ENCODE measurements around the gene KIF3A. TPM values are rescaled to one million over a fixed set of nuclear protein-coding genes. Genes with fewer than 3 reads are reported as not detected.

KIF3A gene
- polyA plus RNA-seq, 1 donor from 2014 or later, result 11.1 TPM

DNA sequence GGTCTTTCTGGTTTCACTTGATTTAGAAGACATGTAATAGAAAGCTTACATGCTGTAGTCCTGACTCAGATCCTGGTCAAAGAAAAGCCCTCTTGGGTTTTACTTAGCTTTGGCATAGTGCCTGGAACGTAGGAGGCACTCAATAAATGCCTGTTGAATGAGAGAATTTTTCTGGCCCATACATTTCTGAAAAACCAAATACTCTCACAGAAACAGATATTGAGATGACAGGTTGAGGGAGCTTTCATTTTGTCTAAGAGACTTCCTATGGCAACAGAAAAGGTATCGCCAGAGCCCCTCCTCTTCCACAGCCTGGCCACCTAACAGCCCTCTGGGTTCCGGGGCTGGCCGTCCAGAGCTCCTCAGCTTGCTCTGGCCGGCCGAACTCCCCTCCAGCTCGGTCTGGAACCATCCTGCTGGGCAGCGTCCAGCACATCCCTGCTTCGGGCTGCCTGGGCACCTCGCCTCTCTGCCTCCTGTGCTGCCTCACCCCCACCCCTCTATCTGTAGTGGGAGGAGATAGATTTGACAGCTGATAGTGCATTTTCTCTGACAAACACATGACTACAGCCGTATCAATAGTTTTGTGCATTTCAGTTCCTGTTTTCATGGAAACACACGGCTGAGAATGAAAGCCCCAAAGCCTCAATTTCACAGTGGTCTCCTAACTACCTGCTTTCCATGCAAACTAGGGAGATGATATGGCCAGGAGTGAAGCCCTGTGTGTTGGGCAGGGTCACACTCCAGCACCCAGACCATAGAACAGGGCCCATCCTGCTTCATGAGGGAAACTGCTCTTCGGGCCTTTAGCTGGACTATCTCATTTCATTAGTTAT lies 62.5 kb downstream of the KIF3A start:
- Mint-ChIP-seq H3K9me3 (peaks cover 0 to 5% (median 0%) of the 10 kb centered on the region in 3 donors), H3K36me3 (peaks cover 3% of the 10 kb centered on the region), H3K4me1 (peaks cover 0 to 7% (median 5%) of the 10 kb centered on the region in 3 donors), H3K27me3 (no peaks in the 10 kb centered on the region), H3K27ac (no peak overlapping the region), H3K4me3 (peak overlapping the region in 1 of 4 donors; percentile 12)

DNA sequence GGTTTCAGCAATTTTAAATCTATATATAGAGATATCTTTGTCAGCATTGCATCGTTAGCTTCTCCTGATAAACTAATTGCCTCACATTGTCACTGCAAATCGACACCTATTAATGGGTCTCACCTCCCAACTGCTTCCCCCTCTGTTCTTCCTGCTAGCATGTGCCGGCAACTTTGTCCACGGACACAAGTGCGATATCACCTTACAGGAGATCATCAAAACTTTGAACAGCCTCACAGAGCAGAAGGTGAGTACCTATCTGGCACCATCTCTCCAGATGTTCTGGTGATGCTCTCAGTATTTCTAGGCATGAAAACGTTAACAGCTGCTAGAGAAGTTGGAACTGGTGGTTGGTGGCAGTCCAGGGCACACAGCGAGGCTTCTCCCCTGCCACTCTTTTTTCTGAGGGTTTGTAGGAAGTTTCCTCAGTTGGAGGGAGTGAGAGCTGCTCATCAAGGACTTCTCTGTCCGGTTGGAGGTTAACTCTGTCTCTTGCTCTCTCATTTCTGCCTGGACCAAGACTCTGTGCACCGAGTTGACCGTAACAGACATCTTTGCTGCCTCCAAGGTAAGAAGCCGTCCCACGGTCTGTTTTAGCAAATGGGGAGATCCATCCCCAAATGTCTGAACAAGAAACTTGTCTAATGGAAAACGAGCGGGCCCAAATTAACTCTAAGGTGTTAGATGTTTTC lies 63.3 kb downstream of the KIF3A start, which contains the start of gene IL4:
TSS of gene IL4 (plus strand) at position 51 of the 692 bp plus-strand sequence. CDS start at position 113, 62 bp downstream.
- Mint-ChIP-seq H3K27me3 (no peaks in the 10 kb centered on the region), H3K4me3 (no peak within 1 kb of the TSS)

DNA sequence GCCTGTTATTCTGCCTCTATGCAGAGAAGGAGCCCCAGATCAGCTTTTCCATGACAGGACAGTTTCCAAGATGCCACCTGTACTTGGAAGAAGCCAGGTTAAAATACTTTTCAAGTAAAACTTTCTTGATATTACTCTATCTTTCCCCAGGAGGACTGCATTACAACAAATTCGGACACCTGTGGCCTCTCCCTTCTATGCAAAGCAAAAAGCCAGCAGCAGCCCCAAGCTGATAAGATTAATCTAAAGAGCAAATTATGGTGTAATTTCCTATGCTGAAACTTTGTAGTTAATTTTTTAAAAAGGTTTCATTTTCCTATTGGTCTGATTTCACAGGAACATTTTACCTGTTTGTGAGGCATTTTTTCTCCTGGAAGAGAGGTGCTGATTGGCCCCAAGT lies 63.9 kb downstream of the KIF3A start:
- no peak overlapping the region for H3K27ac Mint-ChIP-seq
- H3K9me3 Mint-ChIP-seq, result peaks cover 0 to 5% (median 0%) of the 10 kb centered on the region in 3 donors
- H3K36me3 Mint-ChIP-seq, result peaks cover 2% of the 10 kb centered on the region
- H3K27me3 Mint-ChIP-seq, result no peaks in the 10 kb centered on the region
- no peak overlapping the region for H3K4me3 Mint-ChIP-seq
- peaks cover 0 to 7% (median 5%) of the 10 kb centered on the region in 3 donors for H3K4me1 Mint-ChIP-seq

More for the DNA sequence above, 63.3 kb downstream of the KIF3A start, which contains the start of gene IL4:
- H3K36me3 Mint-ChIP-seq, result peaks cover 2% of the 10 kb centered on the region
- no peak within 1 kb of the TSS for H3K27ac Mint-ChIP-seq
- peaks cover 0 to 5% (median 0%) of the 10 kb centered on the region in 3 donors for H3K9me3 Mint-ChIP-seq
- H3K4me1 Mint-ChIP-seq, result peaks cover 0 to 7% (median 5%) of the 10 kb centered on the region in 3 donors

DNA sequence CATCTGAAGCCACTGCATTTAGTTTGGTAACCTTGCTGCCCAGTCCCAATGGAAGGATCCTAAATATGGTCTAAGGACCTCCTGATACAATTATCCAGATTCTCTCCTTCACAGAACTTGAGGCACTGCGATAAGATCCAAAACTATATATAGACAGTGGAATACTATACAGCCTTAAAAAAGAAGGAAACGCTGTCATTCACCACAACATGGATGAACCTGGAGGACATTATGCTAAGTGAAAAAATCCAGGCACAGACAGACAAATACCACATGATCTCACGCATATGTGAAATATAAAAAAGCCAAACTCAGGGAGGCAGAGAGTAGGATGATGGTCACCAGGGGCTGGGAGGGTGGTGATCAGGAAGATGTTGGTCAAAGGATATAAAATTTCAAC lies 66.3 kb downstream of the KIF3A start:
- Mint-ChIP-seq H3K36me3 (peaks cover 2% of the 10 kb centered on the region), H3K27me3 (peaks cover 3% of the 10 kb centered on the region), H3K4me3 (no peak overlapping the region), H3K27ac (peak overlapping the region in 1 of 3 donors; percentile 24), H3K4me1 (peaks cover 0 to 7% (median 5%) of the 10 kb centered on the region in 3 donors), H3K9me3 (peaks cover 0 to 5% (median 0%) of the 10 kb centered on the region in 3 donors)

DNA sequence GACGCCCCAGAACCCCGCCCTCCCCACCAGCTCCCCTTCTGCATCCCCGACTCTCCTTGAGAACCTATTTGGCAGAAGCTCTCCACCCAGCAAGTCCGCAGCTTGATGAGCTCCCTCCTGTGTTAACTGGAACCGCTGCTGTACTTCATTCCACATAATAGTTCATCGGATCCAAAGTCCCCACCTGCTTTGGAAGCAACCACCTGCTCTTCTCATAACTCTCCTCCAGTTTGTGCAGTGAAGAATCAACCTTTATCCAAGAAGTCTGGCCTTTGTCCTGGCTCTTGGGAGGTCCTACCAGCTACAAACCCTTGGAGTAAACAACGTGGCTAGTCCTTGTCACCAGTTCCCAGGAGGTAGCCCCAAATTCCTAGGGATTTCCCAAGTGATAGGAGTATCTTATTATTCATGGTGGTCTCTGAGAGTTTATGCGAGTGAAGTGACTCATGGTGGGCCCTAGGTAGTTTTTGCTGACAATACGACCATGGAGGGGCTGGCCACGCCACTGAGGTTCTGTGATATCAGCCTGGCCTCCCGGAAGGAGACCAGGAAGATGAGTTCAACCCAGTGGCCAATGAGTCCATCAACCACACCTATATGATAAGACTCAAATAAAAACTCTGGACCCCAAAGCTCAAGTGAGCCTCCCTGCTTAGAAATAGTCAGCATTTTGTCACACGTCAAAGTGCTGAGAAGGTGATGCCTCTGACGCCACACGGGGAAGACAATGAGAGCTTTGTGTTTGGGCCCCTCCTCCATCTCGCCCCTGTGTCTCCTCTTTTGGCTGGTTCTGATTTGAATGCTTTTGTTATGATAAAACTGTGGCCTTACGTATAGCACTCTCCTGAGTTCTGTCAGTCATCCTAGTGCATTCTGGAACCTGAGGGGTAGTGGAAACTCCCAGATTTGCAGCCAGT lies 67.1 kb downstream of the KIF3A start:
- H3K9me3 Mint-ChIP-seq, result peaks cover 0 to 5% (median 0%) of the 10 kb centered on the region in 3 donors
- no peak overlapping the region for H3K4me3 Mint-ChIP-seq
- H3K27me3 Mint-ChIP-seq, result peaks cover 3% of the 10 kb centered on the region
- peaks cover 2% of the 10 kb centered on the region for H3K36me3 Mint-ChIP-seq
- no peak overlapping the region for H3K27ac Mint-ChIP-seq
- peaks cover 0 to 6% (median 3%) of the 10 kb centered on the region in 3 donors for H3K4me1 Mint-ChIP-seq

DNA sequence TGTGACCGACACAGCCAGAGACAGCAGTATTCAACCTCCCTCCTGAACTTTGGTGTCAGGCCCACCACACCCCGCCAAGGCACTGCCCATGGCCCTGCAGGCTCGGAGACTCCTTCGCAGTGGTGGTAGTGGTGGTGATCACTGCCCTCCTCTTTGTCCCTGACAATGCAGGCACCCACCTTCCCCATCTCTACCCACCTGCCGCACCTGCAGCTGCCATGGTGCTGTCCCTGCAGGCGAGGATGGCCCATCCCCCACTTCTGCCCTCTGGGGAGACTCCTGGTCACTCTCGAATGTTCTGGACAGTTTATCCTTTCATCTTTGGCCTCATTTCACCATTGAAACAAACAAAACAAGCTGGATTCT lies 67.9 kb downstream of the KIF3A start:
- peaks cover 0 to 5% (median 0%) of the 10 kb centered on the region in 3 donors for H3K9me3 Mint-ChIP-seq
- no peak overlapping the region for H3K27ac Mint-ChIP-seq
- H3K27me3 Mint-ChIP-seq, result peaks cover 3% of the 10 kb centered on the region
- peaks cover 0 to 2% (median 1%) of the 10 kb centered on the region in 3 donors for H3K4me1 Mint-ChIP-seq
- peaks cover 2% of the 10 kb centered on the region for H3K36me3 Mint-ChIP-seq
- H3K4me3 Mint-ChIP-seq, result no peak overlapping the region

DNA sequence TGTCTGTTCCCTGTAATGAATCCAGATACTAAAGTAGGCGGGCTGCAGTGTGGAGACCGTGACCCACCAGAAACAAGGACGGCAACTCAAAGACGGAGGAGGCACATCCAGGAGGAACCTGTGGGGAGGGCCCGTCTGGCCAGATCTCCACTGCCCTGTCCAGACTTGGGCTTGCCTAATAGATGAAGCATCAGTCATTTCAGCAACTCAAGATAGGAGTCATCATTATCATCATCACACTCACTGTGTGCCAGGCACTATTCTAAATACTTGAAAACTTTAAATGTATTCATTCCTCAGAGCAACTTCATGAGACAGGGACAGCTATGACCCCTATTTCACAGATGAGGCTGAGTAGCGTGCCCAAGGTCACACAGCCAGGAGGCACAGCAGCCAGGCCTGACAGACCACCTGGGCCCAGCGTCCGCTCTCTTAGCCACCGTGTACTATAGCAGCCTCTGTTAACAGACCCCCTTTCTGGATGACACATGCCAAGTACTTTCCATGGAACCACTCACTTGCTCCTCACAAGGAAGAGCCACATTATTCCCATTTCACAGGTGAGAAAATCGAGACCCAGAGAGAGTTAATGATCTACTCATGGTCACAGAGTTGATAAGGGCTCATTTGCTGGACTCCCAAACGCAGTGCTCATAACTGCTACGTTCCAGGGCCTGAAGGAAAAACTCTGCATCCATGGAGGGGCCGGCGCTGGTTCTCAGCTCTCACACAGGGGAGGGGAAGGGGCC lies 68.5 kb downstream of the KIF3A start:
- H3K4me3 Mint-ChIP-seq, result no peak overlapping the region
- no peak overlapping the region for H3K27ac Mint-ChIP-seq
- H3K4me1 Mint-ChIP-seq, result peaks cover 0 to 5% (median 1%) of the 10 kb centered on the region in 3 donors
- peaks cover 2% of the 10 kb centered on the region for H3K36me3 Mint-ChIP-seq
- H3K27me3 Mint-ChIP-seq, result peaks cover 4% of the 10 kb centered on the region
- peaks cover 0 to 5% (median 0%) of the 10 kb centered on the region in 3 donors for H3K9me3 Mint-ChIP-seq

DNA sequence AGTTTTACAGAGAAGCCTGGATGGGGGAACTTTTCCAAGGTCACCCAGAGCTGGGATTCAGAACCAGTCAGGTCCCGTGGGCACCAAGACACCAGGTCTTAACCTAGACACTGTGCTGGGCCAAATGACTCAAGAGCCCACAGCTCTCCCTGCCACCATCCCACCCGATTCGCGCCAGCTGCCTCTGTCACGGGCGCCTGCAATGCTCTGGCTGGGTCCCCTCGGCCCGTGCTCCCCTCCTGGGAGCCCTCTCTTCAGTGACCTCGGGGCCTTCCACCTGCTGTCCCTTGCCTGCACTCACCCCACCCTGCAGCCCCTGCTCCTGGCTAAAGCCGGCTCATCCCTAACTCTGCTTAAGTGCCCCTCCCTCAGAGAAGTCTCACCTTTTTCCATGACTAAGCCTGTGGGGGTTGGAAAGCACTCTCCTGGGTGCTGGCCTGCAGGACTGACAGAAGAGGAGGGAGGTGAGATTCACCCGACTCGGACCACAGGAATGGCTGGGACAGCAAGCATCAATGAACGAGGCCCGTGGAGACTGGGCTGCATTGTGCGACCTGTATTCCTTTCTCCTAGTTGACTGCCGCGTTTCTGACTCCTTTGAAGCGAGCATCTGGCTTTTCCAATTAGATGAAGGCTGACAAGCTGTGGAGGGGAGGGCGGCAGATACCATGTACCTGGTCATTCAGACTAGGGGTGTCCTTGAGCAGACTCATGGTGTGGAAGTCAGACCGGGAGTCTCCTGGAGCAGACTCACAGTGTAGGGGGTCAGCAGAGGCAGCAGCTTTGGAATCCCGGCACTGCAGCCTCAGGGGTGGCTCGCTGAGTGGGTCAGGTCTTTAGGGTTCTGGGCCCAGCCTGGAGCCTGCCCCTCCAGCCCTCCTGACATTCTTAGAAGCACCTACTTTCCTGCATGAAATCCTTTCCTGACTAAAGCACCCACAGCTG lies 69.3 kb downstream of the KIF3A start:
- Mint-ChIP-seq H3K36me3 (peaks cover 2% of the 10 kb centered on the region), H3K4me1 (peaks cover 4 to 10% (median 9%) of the 10 kb centered on the region in 3 donors), H3K27ac (peak overlapping the region in 1 of 3 donors; percentile 27), H3K9me3 (peaks cover 0 to 5% (median 0%) of the 10 kb centered on the region in 3 donors), H3K27me3 (peaks cover 4% of the 10 kb centered on the region), H3K4me3 (peak overlapping the region in 1 of 4 donors; percentile 41)

DNA sequence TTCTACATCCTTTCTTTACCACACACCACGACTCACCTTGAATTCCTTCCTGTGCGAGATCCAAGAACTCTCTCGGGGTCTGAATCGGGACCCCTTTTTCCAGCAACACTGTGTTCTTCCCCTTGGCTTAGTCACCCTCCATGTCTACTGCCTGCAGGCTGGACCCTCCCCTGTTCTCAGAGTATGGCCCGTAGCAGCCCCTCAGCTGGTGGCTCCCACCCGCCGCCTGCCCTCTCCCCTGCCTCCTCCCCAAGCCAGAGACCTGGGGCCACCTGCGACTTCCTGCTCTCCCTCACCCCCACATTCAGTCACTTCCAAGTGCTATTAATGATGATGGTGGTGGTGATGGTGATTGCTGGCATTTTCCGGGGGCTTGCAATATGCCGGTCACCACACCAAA lies 70.0 kb downstream of the KIF3A start:
- Mint-ChIP-seq H3K4me1 (peaks cover 9 to 12% (median 10%) of the 10 kb centered on the region in 3 donors), H3K9me3 (peaks cover 0 to 5% (median 0%) of the 10 kb centered on the region in 3 donors), H3K4me3 (peak overlapping the region in 1 of 4 donors; percentile 41), H3K27ac (peak overlapping the region in 1 of 3 donors; percentile 27), H3K36me3 (peaks cover 2% of the 10 kb centered on the region), H3K27me3 (peaks cover 4% of the 10 kb centered on the region)

DNA sequence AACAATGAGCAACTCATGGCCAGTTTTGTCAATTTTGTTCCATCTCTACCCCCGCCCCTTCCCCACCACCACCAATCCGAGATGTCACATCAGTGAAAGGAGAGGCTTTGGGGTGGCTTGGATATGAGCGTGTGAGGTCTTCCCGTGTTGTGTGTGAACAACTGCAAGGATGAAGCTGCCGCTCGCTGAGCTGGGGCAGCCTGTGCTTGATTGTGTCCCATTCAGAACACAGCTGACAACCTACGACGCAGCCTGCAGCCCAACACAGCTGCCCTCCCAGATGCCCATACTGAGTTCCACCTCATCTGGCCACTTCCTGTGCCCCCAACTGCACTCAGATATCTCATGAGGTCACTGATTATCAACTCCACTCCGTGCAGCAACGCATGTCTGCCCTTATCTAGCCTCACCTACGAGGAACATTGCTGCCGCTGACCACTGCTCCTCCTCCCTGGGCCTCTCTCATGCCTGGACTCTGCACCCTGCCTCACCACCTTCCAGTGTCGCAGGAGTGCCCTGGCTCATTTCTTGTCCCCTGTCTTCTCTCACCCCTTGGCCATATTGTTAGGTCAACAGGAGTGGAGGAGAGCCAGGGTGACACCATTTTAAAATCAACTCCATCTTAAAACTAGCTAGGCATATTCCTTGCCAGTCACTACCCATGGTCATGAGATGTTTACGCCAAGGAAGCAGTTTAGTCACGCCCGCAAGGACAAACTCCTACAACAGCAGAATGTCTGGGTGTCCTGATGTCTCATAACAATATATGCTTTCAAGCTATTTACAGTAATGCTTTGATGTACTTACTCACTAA lies 70.8 kb downstream of the KIF3A start:
- Mint-ChIP-seq H3K36me3 (peaks cover 2% of the 10 kb centered on the region), H3K9me3 (peaks cover 0 to 5% (median 0%) of the 10 kb centered on the region in 3 donors), H3K27ac (no peak overlapping the region)

DNA sequence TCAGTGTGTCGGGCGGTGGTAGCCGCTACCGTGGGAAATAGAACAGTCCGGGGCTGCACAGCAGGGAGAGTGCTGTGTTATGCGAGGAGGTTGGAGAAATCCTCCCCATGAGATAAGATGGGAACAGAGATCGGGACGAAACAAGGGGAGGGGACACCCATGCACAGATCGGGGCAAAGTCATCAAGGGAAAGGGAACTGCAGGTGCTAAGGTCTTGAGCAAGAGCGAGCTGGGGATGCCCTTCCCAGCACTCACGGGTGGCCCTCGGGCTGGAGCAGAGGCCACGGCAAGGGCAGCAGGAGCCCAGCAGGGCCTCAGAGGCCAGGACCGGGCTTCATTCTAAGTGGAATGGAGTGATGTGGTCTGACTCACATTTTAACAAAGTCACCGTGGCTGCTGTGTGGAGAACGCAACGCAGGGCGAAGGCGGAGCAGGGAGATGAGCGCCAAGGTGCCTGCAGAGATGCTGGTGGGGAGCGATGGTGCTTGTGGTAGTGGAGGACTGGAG lies 71.7 kb downstream of the KIF3A start:
- no peak overlapping the region for H3K4me3 Mint-ChIP-seq
- H3K27me3 Mint-ChIP-seq, result peaks cover 4% of the 10 kb centered on the region
- H3K27ac Mint-ChIP-seq, result no peak overlapping the region
- H3K36me3 Mint-ChIP-seq, result peaks cover 2% of the 10 kb centered on the region
- H3K9me3 Mint-ChIP-seq, result no peaks in the 10 kb centered on the region
- H3K4me1 Mint-ChIP-seq, result peaks cover 8 to 18% (median 9%) of the 10 kb centered on the region in 3 donors

More for the DNA sequence above, 70.8 kb downstream of the KIF3A start:
- H3K4me3 Mint-ChIP-seq, result no peak overlapping the region
- H3K4me1 Mint-ChIP-seq, result peaks cover 9 to 15% (median 10%) of the 10 kb centered on the region in 3 donors
- peaks cover 4% of the 10 kb centered on the region for H3K27me3 Mint-ChIP-seq

DNA sequence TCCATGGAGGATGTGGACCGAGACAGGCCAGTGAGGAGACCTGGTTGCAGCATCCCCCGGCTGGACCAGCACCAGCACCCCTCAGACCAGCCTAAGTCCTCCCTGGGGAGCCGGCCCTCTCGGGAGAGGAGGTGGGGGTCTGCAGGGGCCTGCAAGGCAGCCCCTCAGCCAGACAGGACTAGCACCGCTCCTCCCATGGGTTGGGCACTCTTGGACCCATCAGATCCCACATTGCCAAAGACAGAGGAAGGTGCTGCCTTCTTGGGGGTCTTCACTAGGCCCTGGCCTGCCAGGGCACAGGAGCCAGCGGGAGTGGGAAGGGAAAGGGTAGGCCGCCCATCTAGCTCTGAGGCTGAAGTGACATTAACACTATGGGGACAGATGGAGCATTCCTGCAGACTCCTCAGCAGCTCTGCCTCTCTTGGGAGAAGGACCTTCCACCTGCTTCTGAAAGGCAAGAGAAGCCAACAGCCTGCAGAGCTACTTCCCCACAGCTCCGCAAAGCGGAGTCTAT lies 72.6 kb downstream of the KIF3A start:
- H3K9me3 Mint-ChIP-seq, result no peaks in the 10 kb centered on the region
- no peak overlapping the region for H3K27ac Mint-ChIP-seq
- no peaks in the 10 kb centered on the region for H3K36me3 Mint-ChIP-seq
- peaks cover 4% of the 10 kb centered on the region for H3K27me3 Mint-ChIP-seq
- H3K4me1 Mint-ChIP-seq, result peaks cover 8 to 19% (median 9%) of the 10 kb centered on the region in 3 donors
- no peak overlapping the region for H3K4me3 Mint-ChIP-seq

Data from IgD-negative memory B cell (primary cell).